ENCODE measurements around the gene GAS5. TPM values are rescaled to one million over a fixed set of nuclear protein-coding genes. Genes with fewer than 3 reads are reported as not detected.
"Not testable (repeated sequence)": the region's sequence is repeated elsewhere in the genome, so short reads cannot be mapped to it uniquely, and the experiment has no call there.

Gene GAS5
- total RNA-seq, 1 experiment from 2014 or later, result 337 TPM

DNA sequence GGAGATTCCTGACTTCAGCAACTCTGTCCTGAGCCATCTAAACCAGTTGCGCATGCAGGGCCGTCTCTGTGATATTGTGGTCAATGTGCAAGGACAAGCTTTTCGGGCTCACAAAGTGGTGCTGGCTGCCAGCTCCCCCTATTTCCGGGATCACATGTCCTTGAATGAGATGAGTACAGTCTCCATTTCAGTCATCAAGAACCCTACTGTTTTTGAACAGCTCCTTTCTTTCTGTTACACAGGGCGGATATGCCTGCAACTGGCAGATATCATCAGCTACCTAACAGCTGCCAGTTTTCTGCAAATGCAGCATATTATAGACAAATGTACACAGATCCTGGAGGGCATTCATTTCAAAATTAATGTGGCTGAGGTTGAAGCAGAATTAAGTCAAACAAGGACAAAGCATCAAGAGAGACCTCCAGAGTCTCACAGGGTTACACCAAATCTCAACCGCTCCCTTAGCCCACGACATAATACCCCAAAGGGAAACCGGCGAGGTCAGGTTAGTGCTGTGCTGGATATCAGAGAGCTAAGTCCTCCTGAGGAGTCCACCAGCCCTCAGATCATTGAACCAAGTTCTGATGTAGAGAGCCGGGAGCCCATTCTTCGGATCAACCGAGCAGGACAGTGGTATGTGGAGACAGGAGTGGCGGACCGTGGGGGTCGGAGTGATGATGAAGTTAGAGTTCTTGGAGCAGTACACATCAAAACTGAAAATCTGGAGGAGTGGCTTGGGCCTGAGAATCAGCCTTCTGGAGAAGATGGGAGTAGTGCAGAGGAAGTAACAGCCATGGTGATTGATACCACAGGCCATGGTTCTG lies 2.7 kb upstream of the GAS5 start:
- no peak for DNase-seq (ENCODE audit: low read depth)

DNA sequence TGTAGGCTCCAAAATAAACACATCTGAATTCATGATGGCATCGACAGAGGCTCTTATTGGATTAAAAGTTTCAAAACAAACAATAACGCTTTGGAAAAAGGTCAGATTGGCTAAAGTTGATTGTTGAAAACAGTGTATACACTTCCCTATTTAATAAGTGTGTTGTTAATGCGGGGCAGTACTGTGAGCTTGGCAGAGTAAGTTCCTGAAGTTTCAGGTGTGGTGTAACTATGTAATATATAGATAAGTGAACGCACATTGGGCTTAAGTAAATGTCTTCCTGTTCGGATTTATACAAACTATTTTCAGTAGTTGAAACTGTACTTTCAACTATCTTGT lies 1.2 kb upstream of the GAS5 start:
- DNase-seq (ENCODE audit: low read depth), result no peak

DNA sequence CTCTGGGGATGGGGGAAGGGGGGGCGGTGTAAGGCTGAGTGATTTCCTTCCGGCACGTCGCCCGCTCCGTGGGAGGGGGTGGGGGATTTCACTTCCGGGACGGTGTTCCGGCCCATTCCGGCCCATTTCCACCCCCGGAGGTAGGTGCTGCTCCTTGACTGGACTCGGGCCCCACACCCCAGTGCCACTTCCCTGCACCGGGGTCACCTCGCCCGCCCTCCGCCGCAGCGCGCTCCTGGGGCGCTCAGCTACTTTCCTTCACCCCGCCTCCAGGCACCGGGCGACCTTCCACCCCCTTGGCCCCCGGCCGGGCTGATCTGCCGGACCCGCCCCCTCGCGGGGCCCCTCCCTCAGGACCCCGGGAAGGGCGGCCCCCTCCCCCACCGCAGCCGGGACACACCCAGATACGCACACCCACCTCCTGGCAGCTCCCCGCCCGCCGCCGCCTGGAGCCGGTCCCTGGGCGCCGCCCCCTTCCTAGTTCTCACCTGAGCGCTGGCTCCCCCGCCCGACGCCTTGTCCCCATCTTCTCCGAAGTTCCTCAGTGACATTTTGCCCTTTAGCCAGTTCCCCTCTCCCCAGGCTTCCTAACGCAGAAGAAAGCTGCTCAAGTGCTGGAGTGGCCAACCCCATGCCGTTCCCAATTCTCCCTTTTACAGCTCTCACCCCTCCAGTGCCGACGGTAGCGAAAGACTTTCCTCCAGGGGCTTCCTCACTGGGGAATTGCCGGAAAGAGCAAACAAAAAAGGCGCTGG lies 654 bp upstream of the GAS5 start, which contains the start of gene ZBTB37:
Gene ZBTB37, plus strand, starts transcription at position 115 of the 755 bp plus-strand sequence. CDS start 1,846 bp downstream, outside the sequence.
- DNase-seq (ENCODE audit: low read depth), result no peak

DNA sequence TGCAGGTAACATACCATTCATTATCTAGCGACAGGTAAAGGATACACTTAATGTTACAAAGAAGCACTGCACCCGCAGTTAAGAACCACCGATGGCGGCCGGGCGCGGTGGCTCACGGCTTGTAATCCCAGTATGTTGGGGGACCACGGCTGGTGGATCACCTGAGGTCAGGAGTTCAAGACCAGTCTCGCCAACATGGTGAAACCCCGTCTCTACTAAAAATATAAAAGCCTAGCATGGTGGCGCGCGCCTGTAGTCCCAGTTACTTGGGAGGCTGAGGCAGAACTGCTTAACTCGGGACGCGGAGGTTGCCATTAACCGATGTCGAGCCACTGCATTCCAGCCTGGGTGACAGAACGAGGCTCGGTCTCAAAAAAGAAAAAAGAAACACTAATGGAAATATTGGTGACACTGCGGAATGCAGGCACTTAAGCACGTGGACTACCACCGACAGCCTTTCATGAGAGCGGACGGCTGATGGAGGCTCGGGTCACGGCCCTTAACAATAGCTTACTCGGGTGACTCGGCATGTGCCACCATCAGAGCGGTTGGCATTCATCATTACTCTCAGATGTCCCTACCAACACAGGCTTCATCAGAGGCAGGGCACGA lies 542 bp downstream of the GAS5 start:
- no peak for DNase-seq (ENCODE audit: low read depth)

DNA sequence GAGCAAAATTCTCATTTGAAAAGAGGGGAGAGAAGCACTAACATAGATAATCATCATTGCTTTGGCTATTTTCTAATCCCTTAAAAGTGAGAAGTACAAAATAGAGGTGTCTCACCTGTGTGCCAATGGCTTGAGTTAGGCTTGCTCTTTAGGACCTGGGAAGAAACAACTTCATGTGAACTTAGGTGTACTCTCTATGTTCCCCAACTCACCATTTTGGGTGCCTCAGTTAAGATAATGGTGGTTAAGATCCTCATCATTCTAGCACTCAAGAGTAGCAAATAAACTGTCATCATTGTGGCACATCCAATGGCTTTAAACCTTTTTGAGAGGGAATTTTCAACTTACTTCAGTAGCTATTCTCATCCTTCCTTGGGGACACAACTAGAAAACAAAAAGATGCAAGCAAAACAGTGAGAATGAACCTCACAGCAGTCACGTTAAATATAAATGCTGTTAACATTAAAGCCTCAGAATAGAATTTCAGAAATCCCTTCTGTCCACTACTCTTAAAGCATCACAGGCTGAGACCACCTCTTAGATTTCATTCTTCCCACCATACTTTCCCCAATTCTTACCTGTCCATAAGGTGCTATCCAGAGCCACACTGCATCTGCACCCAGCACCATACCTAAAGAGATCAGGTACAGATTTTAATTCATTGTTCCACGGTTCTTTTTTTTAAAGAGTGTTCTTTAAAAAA lies 1.2 kb downstream of the GAS5 start:
- DNase-seq (ENCODE audit: low read depth), result no peak

DNA sequence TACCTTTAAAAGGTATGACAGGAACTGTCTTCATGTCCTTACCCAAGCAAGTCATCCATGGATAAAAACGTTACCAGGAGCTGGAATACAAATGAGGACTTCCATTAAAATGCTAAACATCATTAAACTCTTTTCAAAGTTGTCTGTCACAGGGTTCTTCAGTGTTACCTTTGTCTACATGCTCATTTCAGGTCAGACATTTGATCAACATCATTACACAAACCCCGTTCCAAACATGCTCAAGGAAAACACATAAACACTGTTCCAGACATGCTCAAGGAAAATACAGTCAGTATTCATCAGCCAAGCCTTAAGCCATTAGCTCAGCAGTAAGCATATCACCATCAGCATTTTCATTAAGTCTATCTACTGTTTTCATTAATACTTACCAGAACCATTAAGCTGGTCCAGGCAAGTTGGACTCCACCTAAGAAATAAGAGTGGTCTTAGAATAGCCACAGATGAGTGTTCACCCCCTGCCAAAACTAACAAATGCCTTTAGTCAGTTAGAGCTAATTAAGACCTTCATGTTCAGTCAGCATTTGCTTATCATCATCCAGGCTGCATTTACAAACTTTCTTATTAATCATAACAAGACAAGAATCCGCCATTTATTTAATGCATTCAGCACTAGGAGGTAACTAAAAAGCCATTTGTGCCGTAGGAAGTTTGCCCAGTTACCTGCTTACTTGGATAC lies 2.2 kb downstream of the GAS5 start:
- no peak for DNase-seq (ENCODE audit: low read depth)

DNA sequence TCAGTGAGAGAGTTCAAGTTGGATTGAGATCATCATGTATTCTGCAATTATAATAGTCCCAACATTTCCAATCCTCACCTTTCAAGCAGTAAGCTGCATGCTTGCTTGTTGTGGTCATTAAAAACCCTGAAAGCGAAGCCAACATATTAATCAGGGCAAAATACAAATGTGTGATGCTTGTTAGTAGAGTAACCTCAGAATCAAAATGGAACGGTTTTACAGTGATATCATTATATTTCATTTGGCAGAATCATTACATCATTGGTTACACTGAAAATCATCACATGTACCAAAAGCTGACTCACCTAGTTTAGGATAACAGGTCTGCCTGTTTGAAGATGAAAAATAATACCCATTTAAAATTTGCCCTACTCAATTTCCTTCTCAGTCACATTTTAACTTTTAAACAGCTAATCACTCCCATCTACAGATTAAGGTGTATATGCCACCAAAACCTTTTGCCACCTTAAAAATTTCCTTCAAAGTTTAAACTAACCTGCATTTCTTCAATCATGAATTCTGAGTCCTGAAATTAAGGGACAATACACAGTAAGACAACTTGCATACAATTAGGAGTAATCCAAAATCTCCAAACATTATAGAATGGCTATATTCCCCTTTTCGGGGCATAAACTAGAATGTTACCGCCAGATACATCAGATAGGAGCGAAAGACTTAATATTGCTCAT lies 3.5 kb downstream of the GAS5 start:
- DNase-seq (ENCODE audit: low read depth), result peak; percentile 18

DNA sequence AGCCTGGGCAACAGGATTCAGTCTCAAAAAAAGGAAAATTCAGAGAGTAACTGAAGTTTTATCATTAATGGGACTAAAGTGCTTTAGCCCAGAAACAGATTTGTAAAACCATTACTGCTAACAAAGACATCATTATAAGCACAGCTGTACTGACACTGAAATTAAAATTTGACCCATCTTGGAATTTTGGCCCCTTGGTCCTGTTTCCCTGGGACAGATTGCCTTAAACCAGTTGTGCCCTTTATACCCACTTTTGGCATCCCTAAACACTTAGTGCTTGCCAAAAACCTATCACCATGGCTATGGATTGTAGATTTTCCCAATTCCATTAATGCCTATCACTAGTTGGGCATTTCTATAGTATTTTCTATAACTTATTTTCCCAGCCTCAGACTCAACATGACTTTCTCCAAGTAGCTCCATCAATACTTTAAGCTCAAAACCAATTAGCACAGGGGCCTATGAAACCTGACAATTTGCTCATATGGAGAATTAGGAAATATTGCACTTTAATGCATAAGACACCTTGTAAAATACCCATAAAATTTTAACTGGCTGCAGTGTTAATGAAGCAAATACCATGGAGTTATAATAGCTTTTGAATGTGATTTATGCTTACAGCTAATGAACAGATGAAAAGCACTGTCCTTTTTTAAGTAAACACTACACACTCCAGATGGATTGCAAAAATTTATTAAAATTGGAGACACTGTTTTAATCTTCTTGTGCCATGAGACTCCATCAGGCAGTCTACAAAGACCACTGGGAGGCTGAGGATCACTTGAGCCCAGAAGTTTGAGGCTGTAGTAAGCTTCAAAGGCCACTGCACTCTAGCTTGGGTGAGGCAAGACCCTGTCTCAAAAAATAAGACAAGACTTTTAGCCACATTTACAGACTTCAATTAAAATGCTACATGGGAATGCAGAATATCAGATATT lies 4.3 kb downstream of the GAS5 start:
- DNase-seq (ENCODE audit: low read depth), result no peak

DNA sequence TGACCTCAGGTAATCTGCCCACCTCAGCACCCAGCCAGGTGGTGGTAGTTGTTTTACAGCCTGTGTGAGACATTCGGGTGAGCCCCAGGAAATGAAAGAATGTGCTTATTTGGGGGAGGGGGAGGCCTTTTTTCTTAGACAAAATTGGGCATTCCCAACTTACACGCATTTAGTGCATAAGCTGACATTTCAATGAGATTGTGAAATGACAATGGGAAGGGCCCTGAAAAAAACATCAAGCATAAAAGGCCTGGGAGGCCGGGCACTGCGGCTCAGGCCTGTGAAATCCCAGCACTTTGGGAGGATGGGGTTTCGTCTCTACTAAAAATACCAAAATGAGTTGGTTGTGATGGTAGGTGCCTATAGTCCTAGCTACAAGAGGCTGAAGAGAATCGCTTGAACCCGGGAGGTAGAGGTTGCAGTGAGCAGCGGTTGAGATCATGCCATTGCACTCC lies 5.0 kb downstream of the GAS5 start:
- DNase-seq (ENCODE audit: low read depth), result no peak

DNA sequence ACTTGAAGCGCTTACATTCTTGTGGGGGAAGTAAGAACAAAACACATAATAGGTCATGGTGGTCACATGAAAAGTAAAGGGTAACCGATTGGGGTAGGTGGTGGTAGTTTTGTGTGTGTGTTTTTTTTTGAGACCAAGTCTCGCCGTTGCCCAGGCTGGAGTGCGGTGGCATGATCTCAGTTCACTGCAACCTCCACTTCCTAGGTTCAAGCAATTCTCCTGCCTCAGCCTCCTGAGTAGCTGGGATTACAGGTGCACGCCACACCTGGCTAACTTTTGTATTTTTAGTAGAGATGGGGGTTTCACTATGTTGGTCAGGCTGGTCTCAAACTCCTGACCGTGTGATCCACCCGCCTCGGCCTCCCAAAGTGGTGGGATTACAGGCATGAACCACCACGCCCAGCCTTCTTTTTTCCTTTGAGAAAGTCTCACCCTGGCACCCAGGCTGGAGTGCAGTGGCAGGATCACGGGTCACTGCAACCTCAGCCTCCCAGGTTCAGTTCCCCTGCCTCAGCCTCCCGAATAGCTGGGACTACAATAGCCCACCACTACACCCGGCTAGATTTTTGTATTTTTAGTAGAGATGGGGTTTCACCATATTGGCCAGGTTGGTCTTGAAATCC lies 5.5 kb downstream of the GAS5 start:
- peak; percentile 17 for DNase-seq (ENCODE audit: low read depth)

DNA sequence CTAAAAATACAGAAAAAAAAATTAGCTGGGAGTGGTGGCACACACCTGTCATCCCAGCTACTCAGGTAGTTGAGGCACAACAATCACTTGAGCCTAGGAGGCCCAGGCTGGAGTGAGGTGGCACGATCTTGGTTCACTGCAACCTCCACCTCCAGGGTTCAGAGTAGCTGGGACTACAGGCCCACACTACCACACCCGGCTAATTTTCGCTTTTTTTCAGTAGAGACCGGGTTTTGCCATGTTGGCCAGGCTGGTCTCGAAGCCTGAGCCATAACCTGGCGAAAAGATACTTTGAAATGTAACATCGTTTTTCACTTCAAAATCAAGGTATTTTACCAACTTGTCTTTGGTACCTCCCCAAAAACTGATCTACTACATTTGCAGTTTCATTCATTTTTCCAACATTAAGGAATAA lies 6.1 kb downstream of the GAS5 start:
- no peak for DNase-seq (ENCODE audit: low read depth)

DNA sequence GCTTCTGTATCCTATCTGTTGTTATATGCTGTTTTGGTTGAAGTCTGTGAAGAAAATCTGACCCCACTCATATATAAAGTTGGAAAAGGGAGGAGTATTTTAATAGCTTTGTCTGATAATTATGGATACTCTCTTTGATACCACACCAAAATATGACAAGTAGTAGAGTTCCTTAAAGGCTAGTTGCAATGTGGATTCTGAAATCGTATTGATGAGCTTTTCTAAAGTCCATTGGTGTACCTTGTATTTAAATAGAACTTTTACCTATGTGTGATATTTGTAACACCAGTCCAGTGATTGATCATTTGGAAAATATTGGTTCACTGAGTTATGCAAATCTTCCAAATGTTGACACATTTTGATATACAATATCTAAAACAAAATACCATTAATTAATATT lies 7.7 kb downstream of the GAS5 start:
- DNase-seq (ENCODE audit: low read depth), result no peak

DNA sequence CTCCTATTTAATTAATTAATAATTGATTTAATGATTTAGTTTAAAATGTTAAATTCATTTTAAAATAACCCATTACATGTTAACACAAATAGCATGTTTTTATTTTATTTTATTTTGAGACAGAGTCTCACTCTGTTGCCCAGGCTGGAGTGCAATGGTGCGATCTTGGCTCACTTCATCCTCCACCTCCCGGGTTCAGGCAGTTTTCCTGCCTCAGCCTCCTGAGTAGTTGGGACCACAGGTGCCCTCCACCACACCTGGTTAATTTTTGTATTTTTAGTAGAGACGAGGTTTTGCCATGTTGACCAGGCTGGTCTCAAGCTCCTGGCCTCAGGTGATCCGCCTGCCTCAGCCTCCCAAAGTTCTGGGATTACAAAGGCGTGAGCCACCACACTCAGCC lies 8.2 kb downstream of the GAS5 start:
- not testable (repeated sequence) for DNase-seq (ENCODE audit: low read depth)

DNA sequence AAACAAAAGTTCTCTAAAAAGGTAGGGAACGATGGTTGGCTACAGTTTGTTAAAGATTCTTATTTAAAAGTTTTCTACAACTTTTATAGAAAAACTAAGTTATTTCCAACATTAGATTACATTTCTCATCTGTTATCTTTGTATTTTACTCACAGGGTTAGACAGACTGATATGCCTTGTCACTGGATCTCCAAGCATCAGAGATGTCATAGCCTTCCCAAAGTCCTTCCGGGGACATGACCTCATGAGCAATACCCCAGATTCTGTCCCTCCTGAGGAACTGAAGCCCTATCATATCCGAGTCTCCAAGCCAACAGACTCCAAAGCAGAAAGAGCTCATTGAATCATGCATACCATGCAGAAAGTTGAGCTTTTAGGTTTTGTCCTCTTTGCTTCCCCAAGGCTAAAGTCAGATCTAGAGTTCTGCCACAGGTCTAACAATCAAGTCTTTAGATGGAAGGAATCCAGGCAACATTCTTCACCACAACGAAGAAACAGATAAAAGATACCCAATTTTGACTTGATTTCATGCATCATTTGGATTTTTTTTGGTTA lies 10.3 kb downstream of the GAS5 start:
- no peak for DNase-seq (ENCODE audit: low read depth)

DNA sequence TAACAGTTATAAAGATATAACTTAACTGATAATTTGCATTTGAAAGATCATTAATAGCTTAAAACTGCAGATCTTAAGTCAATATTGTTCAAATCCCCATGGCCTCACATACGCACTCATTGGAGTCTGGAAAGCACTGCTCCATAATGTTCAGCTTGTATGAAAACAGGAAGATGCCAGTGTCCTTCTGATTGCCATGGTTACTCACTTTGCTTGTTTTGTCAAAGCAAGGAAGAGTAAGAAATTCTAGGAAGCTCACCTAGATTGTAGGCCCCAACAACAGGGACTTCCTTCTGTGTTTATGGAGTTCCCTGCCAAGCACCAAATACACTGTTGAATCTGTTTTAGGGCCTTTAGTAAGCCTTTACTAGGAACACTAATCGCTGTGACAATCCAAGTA lies 10.9 kb downstream of the GAS5 start:
- no peak for DNase-seq (ENCODE audit: low read depth)

DNA sequence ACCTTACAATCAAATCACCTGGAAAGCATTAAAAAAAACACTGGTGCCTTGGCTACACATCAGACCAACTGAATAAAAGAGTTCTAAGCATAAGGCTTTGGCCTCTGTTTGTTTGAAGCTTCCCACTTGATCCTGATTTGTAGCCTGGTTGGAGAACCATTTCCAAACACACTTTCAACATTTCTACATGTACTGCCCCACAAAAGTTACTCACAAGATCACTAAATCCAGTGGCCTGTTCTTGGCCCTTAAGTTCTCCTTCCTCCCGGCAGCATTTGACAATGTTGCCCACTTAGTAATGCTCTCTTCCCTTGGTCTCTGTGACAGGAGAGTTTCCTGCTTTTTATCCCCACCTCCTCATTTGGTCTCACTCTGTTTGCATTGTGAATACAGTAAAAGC lies 11.8 kb downstream of the GAS5 start:
- no peak for DNase-seq (ENCODE audit: low read depth)

DNA sequence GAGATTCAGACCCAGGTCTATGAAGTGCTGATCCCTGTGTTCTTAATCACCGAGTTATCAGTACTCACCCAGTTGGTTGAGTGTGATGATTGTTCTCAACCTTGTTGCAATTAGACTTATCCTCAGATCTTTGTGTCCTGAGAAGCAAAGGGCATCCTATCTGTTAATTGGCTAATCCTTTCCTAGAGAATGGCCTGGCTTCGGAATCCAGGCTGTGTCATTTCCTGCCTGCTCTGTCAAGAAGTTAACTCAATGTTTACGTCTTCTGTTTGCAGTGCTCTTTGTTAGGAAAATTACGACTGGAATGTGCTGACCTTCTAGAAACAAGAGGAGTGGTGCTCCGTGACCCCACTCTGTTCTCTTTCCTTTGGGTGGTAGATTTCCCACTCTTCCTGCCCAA lies 14.7 kb downstream of the GAS5 start:
- DNase-seq (ENCODE audit: low read depth), result no peak

DNA sequence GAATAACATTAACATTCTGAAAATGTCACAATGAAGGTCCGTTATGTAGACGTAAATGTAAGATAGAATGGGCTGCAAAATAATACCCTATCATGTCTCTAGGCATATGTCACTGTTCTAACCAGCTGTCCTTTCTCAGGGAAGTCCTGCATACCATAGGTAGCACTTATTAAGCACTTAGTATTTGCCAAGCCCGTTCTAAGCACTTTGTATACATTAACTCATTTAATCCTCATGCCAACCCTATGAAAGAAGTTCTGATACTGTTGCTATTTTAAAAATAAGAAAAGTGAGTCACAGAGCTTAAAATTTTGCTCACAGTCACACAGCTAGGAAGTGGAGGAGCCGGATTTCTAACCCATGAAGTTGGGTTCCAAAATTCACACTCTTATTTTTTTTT lies 15.7 kb downstream of the GAS5 start:
- no peak for DNase-seq (ENCODE audit: low read depth)

DNA sequence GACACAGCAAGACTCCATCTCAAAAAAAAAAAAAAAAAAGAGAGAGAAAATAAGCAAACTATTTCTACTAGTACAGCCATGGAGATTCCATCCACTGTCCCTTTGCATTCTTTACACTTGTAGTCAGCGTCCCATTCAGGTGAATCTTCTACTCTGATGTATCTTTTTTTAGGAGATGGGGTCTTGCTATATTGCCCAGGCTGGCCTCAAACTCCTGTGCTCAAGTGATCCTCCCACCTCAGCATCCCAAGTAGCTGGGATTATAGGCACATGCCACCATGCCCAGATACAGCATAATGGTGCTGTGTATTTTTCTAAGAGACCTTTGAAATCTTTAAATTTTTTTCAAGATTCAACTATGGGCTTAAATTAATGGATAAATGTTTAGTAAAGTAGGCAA lies 35.0 kb downstream of the GAS5 start:
- DNase-seq (ENCODE audit: low read depth), result no peak
